ENCODE data around the gene NFIA.

The NFIA gene

DNA sequence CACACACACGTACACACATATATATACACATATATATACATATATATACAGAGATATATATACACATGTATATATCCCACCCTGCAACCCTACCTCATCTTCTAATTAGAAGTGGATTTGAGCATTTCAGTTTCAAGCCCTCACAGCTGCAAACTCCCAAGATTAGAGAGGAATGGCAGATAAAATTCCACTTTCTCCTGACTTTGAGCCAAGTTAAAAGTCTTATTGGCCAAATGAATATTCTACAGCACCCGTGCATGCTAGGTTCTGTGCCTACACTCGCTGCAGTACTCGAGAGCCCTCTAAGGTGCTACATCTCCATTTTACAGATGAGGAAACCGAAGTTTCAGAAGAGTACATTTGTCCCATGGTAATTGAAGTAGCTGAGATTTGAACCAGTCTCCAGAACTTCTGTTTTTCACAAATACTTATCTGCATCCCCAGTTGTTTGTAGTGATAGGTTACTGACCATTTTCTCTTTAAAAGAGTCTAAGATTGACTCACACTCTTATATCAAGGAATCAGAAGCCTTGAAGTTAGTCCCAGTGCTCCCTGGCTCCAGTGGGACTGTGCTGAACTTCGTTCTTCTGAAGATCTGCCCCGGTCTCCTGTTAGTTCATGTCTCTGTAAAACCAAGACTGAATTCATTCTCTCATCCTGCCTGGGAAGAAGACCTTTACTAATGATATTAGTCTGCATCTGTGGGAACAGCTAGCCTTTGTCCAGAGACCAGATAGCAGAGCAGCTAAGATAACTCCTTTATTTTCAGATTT lies 350.4 kb downstream of the NFIA start:
- no peak for DNase-seq (ENCODE audit: low spot score)

GRCh38 chr1:61433646-61434045 lies 351.3 kb downstream of the NFIA start:
- no peak for DNase-seq (ENCODE audit: low spot score)

- no peak for DNase-seq (ENCODE audit: low spot score)
These were observed 351.9 kb downstream of the NFIA start for GRCh38 chr1:61434276-61434675.

DNA sequence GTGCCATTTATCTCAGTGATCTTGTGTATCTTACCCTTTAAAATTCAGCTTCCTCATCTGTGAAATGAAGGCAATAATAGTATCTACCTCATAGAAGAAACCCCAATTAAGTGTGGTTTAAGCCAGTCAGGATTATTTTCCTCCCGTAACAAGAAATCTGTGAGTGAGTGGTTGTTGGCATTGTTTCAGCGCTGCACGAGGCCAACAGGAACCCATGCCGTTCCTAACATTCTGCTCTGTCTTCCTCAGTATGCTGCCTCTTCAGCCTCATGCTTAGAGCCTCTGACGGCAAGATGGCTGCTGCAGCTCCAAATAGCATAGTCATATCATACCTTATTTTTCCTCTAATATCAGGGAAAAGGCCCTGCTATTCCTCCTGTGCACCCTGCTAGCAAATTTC lies 352.9 kb downstream of the NFIA start:
- DNase-seq (ENCODE audit: low spot score), result no peak

GRCh38 chr1:61436016-61436415 lies 353.7 kb downstream of the NFIA start:
- no peak for DNase-seq (ENCODE audit: low spot score)

DNA sequence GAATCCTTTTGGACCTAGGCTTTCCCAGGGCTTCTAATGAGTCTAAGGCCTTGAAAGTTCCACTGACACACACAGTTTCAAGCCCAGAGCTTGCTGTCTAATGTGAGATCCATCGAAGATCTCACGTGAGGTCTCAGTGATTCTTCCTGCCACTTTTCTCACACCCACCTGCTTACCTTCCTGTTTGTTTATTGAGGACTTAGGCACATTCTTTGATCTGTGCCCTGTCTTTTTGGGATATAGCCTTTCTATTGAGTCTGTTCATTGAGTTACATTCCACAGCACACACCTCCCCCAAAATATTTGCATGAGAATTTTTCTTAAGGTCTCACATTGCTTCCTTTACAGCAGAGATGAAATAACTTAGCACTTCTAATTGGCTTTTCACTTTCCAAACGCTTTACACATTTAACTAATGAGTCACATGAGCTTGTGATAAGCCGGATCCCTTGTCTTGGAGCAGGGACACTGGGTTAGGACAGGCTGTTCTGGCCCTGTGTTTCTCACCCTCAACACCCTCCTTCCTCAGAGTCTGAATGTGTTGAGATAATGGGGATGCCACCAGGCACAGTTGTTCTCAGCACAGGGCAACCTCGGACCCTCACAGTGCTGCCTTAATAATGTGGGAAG lies 354.2 kb downstream of the NFIA start:
- no peak for DNase-seq (ENCODE audit: low spot score)

DNA sequence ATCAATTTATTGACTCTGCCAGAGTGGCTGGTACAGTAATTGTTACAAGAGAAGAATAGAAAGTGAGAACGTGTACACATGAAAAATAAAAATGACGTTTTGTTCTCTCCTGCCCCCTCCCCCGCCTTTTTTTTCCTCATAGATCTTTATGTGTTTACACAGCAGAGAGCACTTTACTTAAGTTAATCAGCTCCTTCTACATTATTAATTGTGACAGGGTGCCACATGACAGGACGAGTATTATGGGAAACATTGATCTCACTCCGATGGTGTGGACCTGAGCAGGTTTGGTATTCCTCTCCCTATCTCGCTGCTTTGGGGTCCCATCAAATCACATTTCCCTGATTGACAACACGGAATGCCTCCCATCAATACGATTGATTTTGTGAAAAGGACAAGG lies 356.9 kb downstream of the NFIA start:
- DNase-seq (ENCODE audit: low spot score), result no peak

GRCh38 chr1:61441723-61442262 lies 359.4 kb downstream of the NFIA start:
- DNase-seq (ENCODE audit: low spot score), result no peak

- DNase-seq (ENCODE audit: low spot score), result no peak
These were observed 360.2 kb downstream of the NFIA start for GRCh38 chr1:61442544-61442943.

DNA sequence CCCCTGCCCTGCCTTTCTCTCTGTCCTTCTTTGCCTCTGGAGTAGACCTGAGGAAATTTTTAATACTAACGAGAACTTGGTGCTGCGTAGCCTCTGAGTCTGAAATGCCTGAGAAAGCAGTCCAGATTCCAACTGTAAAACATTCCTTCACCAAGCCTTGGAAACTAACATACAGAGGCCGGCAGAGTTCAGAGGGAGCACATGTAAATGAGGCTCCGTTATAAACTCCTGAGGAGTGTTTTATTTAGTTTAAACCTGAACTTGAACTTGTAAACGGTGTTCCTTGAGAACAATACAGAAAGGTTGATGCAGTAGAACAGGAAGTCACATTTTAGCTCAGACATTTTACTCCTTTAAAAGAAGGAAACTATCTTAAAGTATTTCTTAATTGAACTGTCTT lies 361.9 kb downstream of the NFIA start:
- DNase-seq (ENCODE audit: low spot score), result no peak

DNA sequence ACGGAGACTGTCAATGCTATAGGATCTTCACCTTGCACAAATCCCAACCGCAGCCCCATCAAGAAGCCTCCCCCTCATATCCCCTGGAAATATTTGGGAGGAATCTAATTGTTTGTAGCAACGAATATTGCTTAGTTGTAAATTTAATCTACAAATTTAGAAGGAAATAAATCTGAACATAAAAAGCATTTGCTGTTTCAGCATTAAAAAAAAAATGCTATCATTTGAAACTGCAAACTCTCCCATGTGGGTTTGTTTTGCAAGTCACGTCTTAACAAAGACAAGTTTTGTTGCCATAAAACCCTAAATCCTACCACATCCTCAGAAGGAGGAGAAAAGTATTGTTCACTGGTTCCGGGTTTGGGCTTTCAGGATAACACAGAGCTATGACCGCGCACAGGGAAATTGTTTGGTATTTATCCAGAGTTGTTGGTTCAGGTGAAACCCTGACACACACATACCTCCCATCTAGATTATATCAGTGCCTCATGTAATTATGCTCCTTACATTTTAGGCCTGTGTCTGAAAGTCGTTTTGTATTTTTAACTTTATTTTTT lies 363.0 kb downstream of the NFIA start:
- DNase-seq (ENCODE audit: low spot score), result no peak

DNA sequence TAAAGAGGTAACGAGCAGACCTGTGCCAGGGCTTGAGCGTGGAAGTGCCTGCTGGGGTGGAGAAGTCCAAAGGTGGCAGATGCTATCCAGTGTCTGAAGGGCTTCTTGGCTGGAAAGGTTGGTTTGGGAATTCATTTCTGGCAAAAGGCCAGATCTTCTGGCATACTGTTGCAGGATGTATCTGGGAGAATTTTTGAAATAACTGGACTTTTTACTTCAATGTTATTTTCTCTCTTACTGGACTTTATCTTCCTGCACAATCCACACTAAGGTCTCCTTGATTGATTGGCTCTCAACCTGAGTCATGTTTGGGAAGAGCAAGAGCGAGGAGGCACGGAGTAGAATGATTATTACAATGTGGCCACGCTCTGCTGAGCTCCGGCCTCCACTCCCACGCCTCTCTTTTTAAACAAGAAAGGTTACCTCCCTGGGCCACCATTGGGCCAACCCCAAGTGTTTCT lies 364.2 kb downstream of the NFIA start:
- DNase-seq (ENCODE audit: low spot score), result no peak

DNA sequence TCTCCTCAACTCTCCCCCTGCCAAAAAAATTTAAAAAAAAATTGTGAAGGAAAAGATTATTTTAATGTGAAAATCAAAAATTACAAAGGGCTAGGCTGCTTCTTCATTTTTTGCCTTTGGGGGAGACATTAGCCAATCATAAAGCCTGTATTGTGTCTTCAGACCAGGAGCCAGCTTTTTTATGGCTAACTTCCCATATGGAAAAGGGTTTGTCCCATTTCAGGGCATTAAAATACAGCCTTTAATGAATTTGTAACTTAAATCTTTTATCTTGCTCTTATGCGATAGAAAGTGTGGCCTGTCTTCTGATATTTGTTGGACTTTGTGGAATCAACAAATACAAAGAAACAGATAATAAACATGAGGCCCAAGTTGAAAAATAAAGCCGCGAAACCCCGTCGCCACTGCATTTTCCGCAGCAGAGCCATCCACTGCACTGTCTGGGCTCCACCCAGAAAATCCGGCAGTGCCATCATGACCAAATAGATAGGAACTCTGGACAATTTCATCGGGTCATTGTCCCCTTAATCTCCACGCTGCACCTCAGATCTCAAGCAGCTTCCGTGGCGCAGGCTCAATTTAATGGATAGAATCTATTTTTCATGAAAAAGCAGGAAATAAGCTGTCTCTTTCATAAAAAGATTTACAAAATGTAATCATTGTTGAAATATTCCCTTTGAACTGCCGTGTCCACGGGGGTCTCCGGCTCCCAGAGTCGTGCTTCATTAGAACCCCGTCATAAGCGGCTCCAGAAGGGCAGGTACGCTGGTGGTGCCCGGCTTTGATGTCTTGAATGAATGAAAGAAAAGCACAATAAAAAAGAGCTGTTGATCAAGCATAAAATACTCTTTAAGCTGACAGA lies 365.0 kb downstream of the NFIA start:
- DNase-seq (ENCODE audit: low spot score), result no peak

DNA sequence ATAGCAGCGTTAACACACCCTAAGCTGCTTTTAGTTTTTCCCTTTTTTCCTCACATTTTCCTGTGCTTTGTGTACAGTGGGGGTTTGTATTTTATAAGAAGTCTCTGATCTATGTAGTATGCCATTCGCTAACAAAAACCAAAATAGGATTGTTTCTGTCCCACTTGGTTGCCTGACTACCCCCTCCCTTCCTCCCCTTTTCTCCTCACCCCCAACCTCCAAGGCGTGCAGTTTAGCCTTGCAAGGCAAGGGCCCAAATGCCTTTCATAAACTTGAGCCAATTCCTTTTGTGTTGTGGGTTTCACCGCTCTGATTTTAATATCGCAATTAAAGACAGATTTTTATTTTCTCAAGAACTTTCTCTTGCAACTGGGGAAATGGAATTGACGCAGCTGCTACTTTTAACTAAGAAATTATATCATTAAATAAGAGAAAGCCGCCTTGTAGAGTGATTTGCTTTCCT lies 365.6 kb downstream of the NFIA start:
- DNase-seq (ENCODE audit: low spot score), result no peak

GRCh38 chr1:61448914-61449313 lies 366.6 kb downstream of the NFIA start:
- DNase-seq (ENCODE audit: low spot score), result no peak

GRCh38 chr1:61449410-61449809 lies 367.0 kb downstream of the NFIA start:
- no peak for DNase-seq (ENCODE audit: low spot score)

DNA sequence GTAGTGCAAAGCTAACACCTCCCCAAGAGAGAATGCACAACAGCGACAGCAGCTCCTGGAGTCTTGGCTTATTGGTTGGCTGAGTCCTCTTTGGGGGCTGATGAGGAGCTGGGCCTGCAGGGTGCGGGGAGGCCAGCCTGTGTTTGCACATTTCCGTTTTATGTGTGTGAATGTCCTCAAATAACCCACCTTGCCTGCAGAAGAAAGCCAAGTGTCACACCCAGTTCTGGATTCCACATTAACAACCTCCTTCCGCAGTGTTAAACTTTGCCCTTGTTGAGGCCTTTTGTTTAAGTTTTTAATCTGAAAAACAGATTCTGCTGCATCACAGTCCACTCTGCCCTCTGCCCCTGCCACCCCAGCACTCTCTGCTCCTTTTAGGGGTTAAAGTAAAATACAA lies 368.1 kb downstream of the NFIA start:
- DNase-seq (ENCODE audit: low spot score), result peak; percentile 59

GRCh38 chr1:61450872-61451571 lies 368.7 kb downstream of the NFIA start:
- DNase-seq (ENCODE audit: low spot score), result no peak

DNA sequence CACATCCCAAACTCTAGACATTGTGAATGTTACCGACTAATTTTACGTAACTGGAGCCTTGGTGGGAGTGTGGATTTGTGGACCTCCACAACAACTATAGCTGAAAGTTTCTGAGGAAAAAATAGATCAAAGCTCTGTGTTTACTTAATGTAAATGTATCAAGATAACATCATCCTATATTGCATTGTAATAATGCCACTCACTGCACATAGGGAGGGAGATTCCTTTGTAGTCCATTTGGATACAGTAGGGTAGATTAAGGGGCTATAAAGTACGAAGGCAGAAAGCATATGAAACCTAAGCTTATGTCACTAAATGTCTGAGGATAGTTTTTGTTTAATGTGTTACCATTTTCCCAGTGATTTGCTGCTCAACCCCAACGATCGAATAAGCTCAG lies 369.2 kb downstream of the NFIA start:
- no peak for DNase-seq (ENCODE audit: low spot score)

GRCh38 chr1:61452176-61453035 lies 370.0 kb downstream of the NFIA start:
- no peak for DNase-seq (ENCODE audit: low spot score)
